HL-60/S4 treated with retinoic acid at 250 ng/mL for 4 days and 3 days (cell line): Measurements from ENCODE around the gene ENPP5.
"Not testable (repeated sequence)": the region's sequence is repeated elsewhere in the genome, so short reads cannot be mapped to it uniquely, and the experiment has no call there.

ENCODE experiments used
- in situ Hi-C: fragments of 300-500 bp; cut with MboI; formaldehyde crosslinking; loops from 2 replicates; pipeline ENCODE4 v1.7.0; 2022; ENCODE audit warnings: low sequenced_read_pairs

The ENPP5 gene

GRCh38 chr6:46175976-46176375, 5.2 kb upstream of the ENPP5 start:
- in situ Hi-C loops = no loop called here

GRCh38 chr6:46175446-46175845, 4.7 kb upstream of the ENPP5 start:
- in situ Hi-C loops = no loop called here

- in situ Hi-C loops = no loop called here
These were observed 4.1 kb upstream of the ENPP5 start for GRCh38 chr6:46174904-46175303.

- in situ Hi-C loops = no loop called here
These were observed 1.4 kb upstream of the ENPP5 start for GRCh38 chr6:46172176-46172575.

- in situ Hi-C loops = no loop called here
These were observed 10.7 kb downstream of the ENPP5 start for GRCh38 chr6:46160102-46160501.

- in situ Hi-C loops = no loop called here
These were observed 11.6 kb downstream of the ENPP5 start for GRCh38 chr6:46159229-46159628.

GRCh38 chr6:46156701-46157100, 14.1 kb downstream of the ENPP5 start:
- in situ Hi-C loops = no loop called here

- in situ Hi-C loops = not testable (repeated sequence)
These were observed 21.7 kb downstream of the ENPP5 start for GRCh38 chr6:46149066-46149465.

- in situ Hi-C loops = no loop called here
These were observed 26.5 kb downstream of the ENPP5 start for GRCh38 chr6:46144270-46144669.

- in situ Hi-C loops = no loop called here
These were observed 32.5 kb downstream of the ENPP5 start for GRCh38 chr6:46138281-46138680.

GRCh38 chr6:46137387-46137786, 33.4 kb downstream of the ENPP5 start:
- in situ Hi-C loops = no loop called here

GRCh38 chr6:46136831-46137230, 33.9 kb downstream of the ENPP5 start:
- in situ Hi-C loops = no loop called here

- in situ Hi-C loops = no loop called here
These were observed 35.6 kb downstream of the ENPP5 start for GRCh38 chr6:46135176-46135575.

GRCh38 chr6:46134216-46134615, 36.6 kb downstream of the ENPP5 start:
- in situ Hi-C loops = no loop called here

- in situ Hi-C loops = not testable (repeated sequence)
These were observed 39.5 kb downstream of the ENPP5 start for GRCh38 chr6:46131291-46131690.

- in situ Hi-C loops = no loop called here
These were observed 40.1 kb downstream of the ENPP5 start for GRCh38 chr6:46130666-46131065.

- in situ Hi-C loops = no loop called here
These were observed 40.9 kb downstream of the ENPP5 start, which contains the start of gene ENPP4 for GRCh38 chr6:46129629-46130511. ENPP4 (plus strand) TSS chr6:46129989; CDS start chr6:46139584, 9,595 bp downstream.

GRCh38 chr6:46129291-46129628, 41.5 kb downstream of the ENPP5 start:
- in situ Hi-C loops = no loop called here

- in situ Hi-C loops = no loop called here
These were observed 42.3 kb downstream of the ENPP5 start for GRCh38 chr6:46128476-46128875.

GRCh38 chr6:46119679-46120078, 51.1 kb downstream of the ENPP5 start:
- in situ Hi-C loops = not testable (repeated sequence)

- in situ Hi-C loops = no loop called here
These were observed 51.9 kb downstream of the ENPP5 start for GRCh38 chr6:46118836-46119235.

GRCh38 chr6:46118157-46118556, 52.6 kb downstream of the ENPP5 start:
- in situ Hi-C loops = no loop called here

GRCh38 chr6:46116289-46116688, 54.5 kb downstream of the ENPP5 start:
- in situ Hi-C loops = no loop called here
